LNCAP (cell line): ENCODE measurements around the gene SPATA20.

ENCODE experiments used
- TF ChIP-seq, protein P1 (sequence below): fragments of 450-650 bp; IDR thresholded peaks from 2 replicates; pipeline ENCODE4 v1.5.1; 2017; ENCODE audit warnings: mild to moderate bottlenecking

SPATA20 gene

GRCh38 chr17:50523208-50523607, 23.8 kb upstream of the SPATA20 start:
- TF ChIP-seq, protein P1, sequence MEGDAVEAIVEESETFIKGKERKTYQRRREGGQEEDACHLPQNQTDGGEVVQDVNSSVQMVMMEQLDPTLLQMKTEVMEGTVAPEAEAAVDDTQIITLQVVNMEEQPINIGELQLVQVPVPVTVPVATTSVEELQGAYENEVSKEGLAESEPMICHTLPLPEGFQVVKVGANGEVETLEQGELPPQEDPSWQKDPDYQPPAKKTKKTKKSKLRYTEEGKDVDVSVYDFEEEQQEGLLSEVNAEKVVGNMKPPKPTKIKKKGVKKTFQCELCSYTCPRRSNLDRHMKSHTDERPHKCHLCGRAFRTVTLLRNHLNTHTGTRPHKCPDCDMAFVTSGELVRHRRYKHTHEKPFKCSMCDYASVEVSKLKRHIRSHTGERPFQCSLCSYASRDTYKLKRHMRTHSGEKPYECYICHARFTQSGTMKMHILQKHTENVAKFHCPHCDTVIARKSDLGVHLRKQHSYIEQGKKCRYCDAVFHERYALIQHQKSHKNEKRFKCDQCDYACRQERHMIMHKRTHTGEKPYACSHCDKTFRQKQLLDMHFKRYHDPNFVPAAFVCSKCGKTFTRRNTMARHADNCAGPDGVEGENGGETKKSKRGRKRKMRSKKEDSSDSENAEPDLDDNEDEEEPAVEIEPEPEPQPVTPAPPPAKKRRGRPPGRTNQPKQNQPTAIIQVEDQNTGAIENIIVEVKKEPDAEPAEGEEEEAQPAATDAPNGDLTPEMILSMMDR: no peak

GRCh38 chr17:50524838-50525237, 22.1 kb upstream of the SPATA20 start:
- TF ChIP-seq, protein P1: no peak

DNA sequence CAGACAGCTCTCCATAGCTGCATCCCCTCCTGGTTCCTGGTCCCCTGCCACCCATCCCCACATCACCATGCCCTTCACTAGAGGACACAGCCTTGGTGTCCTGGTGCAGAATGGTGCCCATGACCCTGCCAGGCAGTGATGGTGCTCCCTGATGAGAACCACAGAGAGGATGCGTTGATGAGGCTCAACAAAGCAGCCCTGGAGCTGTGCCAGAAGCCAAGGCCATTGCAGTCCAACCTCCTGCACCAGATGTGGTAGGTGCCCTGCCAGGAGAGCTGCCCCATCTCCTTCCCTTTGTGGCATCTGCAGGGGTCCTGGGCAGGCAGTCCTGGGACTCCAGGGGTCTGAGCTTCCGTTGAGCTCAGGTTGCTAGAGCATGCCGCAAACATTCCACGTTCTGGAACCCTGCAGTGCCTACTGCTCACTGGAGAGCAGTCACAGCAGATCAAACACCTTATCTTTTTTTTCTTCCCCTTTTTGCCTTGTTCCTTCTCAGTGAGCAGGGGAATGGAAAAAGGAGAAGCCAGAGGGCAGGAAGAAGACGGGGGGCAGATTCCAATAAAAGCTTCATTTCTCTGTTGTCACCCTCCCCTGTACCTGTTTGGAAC, 19.7 kb upstream of the SPATA20 start:
- TF ChIP-seq, protein P1: no peak

GRCh38 chr17:50527949-50528474, 19.0 kb upstream of the SPATA20 start:
- TF ChIP-seq, protein P1: no peak

- TF ChIP-seq, protein P1: no peak
These were observed 17.1 kb upstream of the SPATA20 start for GRCh38 chr17:50529849-50530248.

- TF ChIP-seq, protein P1: no peak
These were observed 15.4 kb upstream of the SPATA20 start for GRCh38 chr17:50531428-50532025.

GRCh38 chr17:50532452-50533024, 14.4 kb upstream of the SPATA20 start, which contains the start of gene EPN3:
TSS of gene EPN3 (plus strand) at chr17:50532735. CDS start at chr17:50536557, 3,822 bp downstream.
- TF ChIP-seq, protein P1: no peak
